ENCODE data around the gene TIMM44. TPM values are rescaled to one million over a fixed set of nuclear protein-coding genes. Genes with fewer than 3 reads are reported as not detected.
A peak's percentile ranks its signal among the peaks of the same experiment; 100 is the strongest.

TIMM44 gene
- total RNA-seq, 1 experiment from 2014 or later, result 72.8 TPM

DNA sequence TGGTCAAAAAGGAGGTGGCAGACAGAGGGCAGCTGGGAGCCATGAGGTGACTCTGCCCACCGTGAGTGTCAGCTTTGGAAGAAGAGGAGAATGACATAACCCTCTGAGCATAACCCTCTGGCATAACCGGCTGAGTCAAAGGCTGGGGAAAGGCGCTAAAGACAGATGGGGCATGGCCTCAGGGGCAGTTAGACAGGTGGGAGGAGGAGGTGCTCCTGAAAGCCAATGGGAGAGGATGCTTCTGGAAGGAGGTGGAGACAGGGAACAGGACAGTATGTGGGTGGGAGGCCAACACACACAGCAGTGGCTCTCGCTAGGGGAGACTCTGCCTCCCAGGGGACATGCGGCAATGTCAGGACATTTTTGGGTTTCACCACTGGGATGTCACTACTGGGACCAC is 44.8 kb upstream of the TIMM44 start:
- peaks cover 47% of the 10 kb centered on the region for H3F3A ChIP-seq (ENCODE audit: insufficient read depth, low read depth)
- DNase-seq, result peak; percentile 48 to 51
- BruUV-seq (replicated peaks), result no TSS peak
- CTCF ChIA-PET, result no interaction called here
- no peaks in the 10 kb centered on the region for H3K9me3 ChIP-seq (ENCODE audit: insufficient read depth, low read depth)
- H3K4me1 ChIP-seq (replicated peaks; ENCODE audit: insufficient read depth), result peaks cover 51% of the 10 kb centered on the region
- peaks cover 22% of the 10 kb centered on the region for H3K36me3 ChIP-seq (ENCODE audit: low read depth)
- H3K9me2 ChIP-seq (ENCODE audit: insufficient read depth), result no peaks in the 10 kb centered on the region
- intact Hi-C loops (cut with micrococcal nuclease; ENCODE audit: unreplicated experiment), result no loop called here
- H3K4me3 ChIP-seq, result no peak overlapping the region
- H2AFZ ChIP-seq, result no peak overlapping the region
- no peak for TF ChIP-seq EZH2 (IDR thresholded peaks at IDR 0.05; ENCODE audit: low read depth)
- TF ChIP-seq, protein P1, sequence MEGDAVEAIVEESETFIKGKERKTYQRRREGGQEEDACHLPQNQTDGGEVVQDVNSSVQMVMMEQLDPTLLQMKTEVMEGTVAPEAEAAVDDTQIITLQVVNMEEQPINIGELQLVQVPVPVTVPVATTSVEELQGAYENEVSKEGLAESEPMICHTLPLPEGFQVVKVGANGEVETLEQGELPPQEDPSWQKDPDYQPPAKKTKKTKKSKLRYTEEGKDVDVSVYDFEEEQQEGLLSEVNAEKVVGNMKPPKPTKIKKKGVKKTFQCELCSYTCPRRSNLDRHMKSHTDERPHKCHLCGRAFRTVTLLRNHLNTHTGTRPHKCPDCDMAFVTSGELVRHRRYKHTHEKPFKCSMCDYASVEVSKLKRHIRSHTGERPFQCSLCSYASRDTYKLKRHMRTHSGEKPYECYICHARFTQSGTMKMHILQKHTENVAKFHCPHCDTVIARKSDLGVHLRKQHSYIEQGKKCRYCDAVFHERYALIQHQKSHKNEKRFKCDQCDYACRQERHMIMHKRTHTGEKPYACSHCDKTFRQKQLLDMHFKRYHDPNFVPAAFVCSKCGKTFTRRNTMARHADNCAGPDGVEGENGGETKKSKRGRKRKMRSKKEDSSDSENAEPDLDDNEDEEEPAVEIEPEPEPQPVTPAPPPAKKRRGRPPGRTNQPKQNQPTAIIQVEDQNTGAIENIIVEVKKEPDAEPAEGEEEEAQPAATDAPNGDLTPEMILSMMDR (conservative IDR thresholded peaks at IDR 0.05), result no peak
- H3K27ac ChIP-seq, result peak overlapping the region; percentile 52
- H4K20me1 ChIP-seq (ENCODE audit: insufficient read depth), result peaks cover 78% of the 10 kb centered on the region
- peaks cover 74% of the 10 kb centered on the region for H3K79me2 ChIP-seq (ENCODE audit: low read depth)
- peak overlapping the region; percentile 35; the same call in 1 of the 2 replicates for H3K4me2 ChIP-seq
- H3K27me3 ChIP-seq (ENCODE audit: insufficient read depth, low read depth), result no peaks in the 10 kb centered on the region
- POLR2A ChIA-PET (ENCODE audit: unreplicated experiment), result no interaction called here

GRCh38 chr19:7987114-7987768 is 43.8 kb upstream of the TIMM44 start:
- no peaks in the 10 kb centered on the region for H3K9me2 ChIP-seq (ENCODE audit: insufficient read depth)
- peak in 1 of 2 experiments; percentile 29 for DNase-seq
- peaks cover 47% of the 10 kb centered on the region for H3F3A ChIP-seq (ENCODE audit: insufficient read depth, low read depth)
- TF ChIP-seq, protein P1 (conservative IDR thresholded peaks at IDR 0.05), result no peak
- TF ChIP-seq EZH2 (IDR thresholded peaks at IDR 0.05; ENCODE audit: low read depth), result no peak
- H3K4me3 ChIP-seq, result no peak overlapping the region
- H4K20me1 ChIP-seq (ENCODE audit: insufficient read depth), result peaks cover 76% of the 10 kb centered on the region
- H3K27me3 ChIP-seq (ENCODE audit: insufficient read depth, low read depth), result no peaks in the 10 kb centered on the region
- peaks cover 48% of the 10 kb centered on the region for H3K4me1 ChIP-seq (replicated peaks; ENCODE audit: insufficient read depth)
- H3K4me2 ChIP-seq, result peak overlapping the region; percentile 35; the same call in 1 of the 2 replicates
- no TSS peak for BruUV-seq (replicated peaks)
- peak overlapping the region; percentile 52 for H3K27ac ChIP-seq
- no peak overlapping the region for H2AFZ ChIP-seq
- H3K9me3 ChIP-seq (ENCODE audit: insufficient read depth, low read depth), result no peaks in the 10 kb centered on the region
- peaks cover 22% of the 10 kb centered on the region for H3K36me3 ChIP-seq (ENCODE audit: low read depth)
- ChIA-PET CTCF (no interaction called here), POLR2A (ENCODE audit: unreplicated experiment) (no interaction called here)
- peaks cover 74% of the 10 kb centered on the region for H3K79me2 ChIP-seq (ENCODE audit: low read depth)
- intact Hi-C loops (cut with micrococcal nuclease; ENCODE audit: unreplicated experiment), result no loop called here

- Histone ChIP-seq H3K79me2 (ENCODE audit: low read depth) (peaks cover 70% of the 10 kb centered on the region), H3K4me3 (no peak overlapping the region), H3K27ac (peak overlapping the region; percentile 52), H3K36me3 (ENCODE audit: low read depth) (peaks cover 20% of the 10 kb centered on the region), H3F3A (ENCODE audit: insufficient read depth, low read depth) (peaks cover 47% of the 10 kb centered on the region), H2AFZ (no peak overlapping the region), H3K27me3 (ENCODE audit: insufficient read depth, low read depth) (no peaks in the 10 kb centered on the region), H3K4me2 (peak overlapping the region; percentile 35), H3K9me2 (ENCODE audit: insufficient read depth) (no peaks in the 10 kb centered on the region), H3K9me3 (ENCODE audit: insufficient read depth, low read depth) (no peaks in the 10 kb centered on the region), H3K4me1 (replicated peaks; ENCODE audit: insufficient read depth) (peaks cover 48% of the 10 kb centered on the region), H4K20me1 (ENCODE audit: insufficient read depth) (peaks cover 73% of the 10 kb centered on the region)
- intact Hi-C loops (cut with micrococcal nuclease; ENCODE audit: unreplicated experiment), result no loop called here
- no TSS peak for BruUV-seq (replicated peaks)
- TF ChIP-seq, protein P1 (conservative IDR thresholded peaks at IDR 0.05), result no peak
- TF ChIP-seq EZH2 (IDR thresholded peaks at IDR 0.05; ENCODE audit: low read depth), result no peak
- CTCF ChIA-PET, result no interaction called here
- peak; percentile 41 to 72 for DNase-seq
- POLR2A ChIA-PET (ENCODE audit: unreplicated experiment), result no interaction called here
These were observed 43.1 kb upstream of the TIMM44 start for GRCh38 chr19:7986321-7987113.
